H7 (cell line): ENCODE measurements around the gene DKKL1. TPM values are rescaled to one million over a fixed set of nuclear protein-coding genes. Genes with fewer than 3 reads are reported as not detected.

ENCODE experiments used
- DNase-seq: peaks from one replicate; pipeline ENCODE4 v3.0.0; 2012
- H3K27me3 ChIP-seq: 2 replicates; pipeline ENCODE4 v1.6.0; 2011; ENCODE audit warnings: mild to moderate bottlenecking, low read length; ENCODE audit not compliant: control insufficient read depth, insufficient read depth
- H3K36me3 ChIP-seq: replicated peaks from 2 replicates; pipeline ENCODE4 v1.5.1; 2011; ENCODE audit warnings: low read length; ENCODE audit not compliant: control insufficient read depth, insufficient read depth
- H3K4me3 ChIP-seq: 2 replicates; pipeline ENCODE4 v1.5.1; 2011; ENCODE audit warnings: low read depth, mild to moderate bottlenecking, control low read depth, low read length, moderate library complexity; ENCODE audit not compliant: insufficient read depth
- total RNA-seq: library from RNA; depleted of rRNA; stranded (reverse); fragments of >200 nt; shearing (Covaris generic); gene quantifications from 2 replicates; pipeline ENCODE4 v1.2.3, GENCODE V29; 2014

Gene DKKL1
- total RNA-seq, 1 experiment from 2014 or later = 4.3 TPM

DNA sequence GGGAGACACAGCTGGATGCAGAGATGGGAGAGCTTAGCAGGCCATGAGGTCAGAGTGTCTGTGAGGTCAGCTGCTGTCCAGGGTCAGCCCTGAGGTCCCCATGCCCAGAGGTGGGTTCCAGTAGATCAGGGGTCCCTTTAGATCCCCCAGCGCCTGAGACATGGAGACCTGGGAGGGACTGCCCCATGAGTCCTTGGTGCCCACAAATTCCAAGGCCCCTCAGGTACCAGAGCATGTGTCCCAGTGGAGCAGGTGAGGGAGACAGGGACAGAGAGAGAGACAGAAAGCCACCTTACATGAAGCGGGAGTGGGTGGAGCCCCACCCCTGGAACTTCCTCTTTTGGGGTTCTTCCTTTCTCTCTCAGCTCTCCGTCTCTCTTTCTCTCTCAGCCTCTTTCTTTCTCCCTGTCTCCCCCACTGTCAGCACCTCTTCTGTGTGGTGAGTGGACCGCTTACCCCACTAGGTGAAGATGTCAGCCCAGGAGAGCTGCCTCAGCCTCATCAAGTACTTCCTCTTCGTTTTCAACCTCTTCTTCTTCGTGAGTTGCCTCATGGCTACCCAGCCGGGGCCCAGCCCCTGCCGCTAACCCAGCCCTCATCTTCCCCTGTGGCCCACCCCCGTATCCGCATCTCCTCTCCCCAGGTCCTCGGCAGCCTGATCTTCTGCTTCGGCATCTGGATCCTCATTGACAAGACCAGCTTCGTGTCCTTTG, 28.4 kb upstream of the DKKL1 start, which contains the start of gene CD37:
Gene CD37 (plus strand): TSS at position 336 of the 713 bp plus-strand sequence. CDS start 135 bp downstream, at position 471.
- peaks cover 23% of the 10 kb centered on the region for H3K27me3 ChIP-seq
- DNase-seq = peak; percentile 41
- no peak within 1 kb of the TSS for H3K4me3 ChIP-seq
- no peaks in the 10 kb centered on the region for H3K36me3 ChIP-seq

DNA sequence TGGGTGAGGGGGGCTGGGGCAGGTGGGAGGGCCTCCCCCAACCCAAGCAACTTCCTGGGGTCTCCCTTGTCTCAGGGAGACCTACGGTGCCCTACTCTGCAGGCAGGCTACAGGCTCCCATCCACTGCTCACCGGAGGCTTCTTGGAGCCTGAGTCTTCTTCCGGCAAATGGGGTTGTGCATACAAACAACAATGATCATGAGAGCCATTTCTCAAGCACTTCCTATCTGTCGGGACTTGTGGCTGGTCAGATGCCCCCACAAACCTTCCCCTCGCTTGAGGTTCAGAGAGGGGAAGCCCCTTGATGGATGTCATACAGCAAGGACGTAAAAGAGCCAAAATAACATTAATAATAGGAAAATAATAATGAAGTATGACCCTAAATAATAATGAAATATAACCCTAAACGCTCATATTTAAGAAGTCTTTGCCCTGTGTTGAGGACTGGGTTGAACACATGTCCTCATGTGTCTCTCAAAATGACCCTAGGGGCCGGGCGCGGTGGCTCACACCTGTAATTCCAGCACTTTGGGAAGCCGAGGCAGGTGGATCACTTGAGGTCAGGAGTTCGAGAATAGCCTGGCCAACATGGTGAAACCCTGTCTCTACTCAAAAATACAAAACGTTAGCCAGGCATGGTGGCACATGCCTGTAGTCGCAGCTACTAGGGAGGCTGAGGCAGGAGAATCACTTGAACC, 27.7 kb upstream of the DKKL1 start:
- no peak for DNase-seq
- Histone ChIP-seq H3K4me3 (no peak overlapping the region), H3K27me3 (peaks cover 23% of the 10 kb centered on the region), H3K36me3 (peaks cover 2% of the 10 kb centered on the region)

DNA sequence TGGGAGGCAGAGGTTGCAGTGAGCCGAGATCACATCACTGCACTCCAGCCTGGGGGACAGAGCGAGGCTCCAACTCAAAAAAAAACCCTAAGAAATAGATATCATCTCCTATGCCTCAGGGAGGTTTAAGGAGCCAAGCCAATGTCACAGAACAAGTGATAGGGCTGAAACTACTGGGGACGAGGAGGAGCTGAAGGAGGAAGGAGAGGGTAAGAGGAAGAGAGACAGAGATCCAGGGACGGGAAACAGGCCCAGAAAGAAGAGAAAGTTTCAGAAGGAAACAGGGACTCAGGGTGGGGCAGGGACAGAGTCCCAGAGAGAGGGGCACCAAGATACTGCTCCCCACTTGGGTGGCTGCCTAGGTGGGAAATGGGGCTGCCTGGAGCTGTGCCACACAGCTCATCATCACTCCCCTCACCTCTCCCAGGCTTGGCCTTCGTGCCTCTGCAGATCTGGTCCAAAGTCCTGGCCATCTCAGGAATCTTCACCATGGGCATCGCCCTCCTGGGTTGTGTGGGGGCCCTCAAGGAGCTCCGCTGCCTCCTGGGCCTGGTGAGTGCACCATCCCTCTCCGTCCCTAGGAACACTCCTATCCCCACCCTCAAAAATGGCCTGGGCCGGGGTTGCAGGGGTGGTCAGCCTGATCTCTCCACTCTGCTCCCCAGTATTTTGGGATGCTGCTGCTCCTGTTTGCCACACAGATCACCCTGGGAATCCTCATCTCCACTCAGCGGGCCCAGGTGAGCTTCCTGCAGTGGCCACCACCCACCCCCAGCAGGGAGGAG, 27.0 kb upstream of the DKKL1 start:
- H3K27me3 ChIP-seq = peaks cover 23% of the 10 kb centered on the region
- H3K36me3 ChIP-seq = peaks cover 8% of the 10 kb centered on the region
- no peak overlapping the region for H3K4me3 ChIP-seq
- no peak for DNase-seq

DNA sequence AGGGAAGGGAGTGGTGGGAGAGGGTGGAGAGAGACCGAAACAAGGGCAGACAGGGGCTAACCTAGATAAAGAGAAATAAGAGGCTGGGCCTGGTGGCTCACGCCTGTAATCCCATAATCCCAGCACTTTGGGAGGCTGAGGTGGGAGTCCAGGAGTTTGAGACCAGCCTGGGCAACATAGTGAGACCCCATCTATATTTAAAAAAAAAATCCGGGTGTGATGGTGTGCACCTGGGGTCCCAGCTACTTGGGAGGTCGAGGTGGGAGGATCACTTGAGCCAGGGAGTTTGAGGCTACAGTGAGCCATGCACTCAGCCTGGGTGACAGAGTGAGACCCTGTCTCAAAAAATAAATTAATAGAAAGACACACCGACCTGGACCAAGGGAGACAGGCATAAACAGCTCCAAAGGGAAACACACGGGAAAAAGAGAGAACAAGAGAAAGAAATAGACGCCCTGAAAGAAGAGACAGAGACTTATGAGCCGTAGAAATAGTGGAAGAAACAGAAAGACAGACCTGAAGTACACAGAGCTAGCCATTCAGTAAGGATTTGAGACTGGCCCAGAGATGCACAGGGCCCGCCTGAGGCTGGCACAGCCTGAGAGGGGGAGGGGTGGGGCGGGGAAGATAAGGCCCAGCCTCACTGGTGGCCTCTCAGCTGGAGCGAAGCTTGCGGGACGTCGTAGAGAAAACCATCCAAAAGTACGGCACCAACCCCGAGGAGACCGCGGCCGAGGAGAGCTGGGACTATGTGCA, 26.2 kb upstream of the DKKL1 start:
- peaks cover 23% of the 10 kb centered on the region for H3K27me3 ChIP-seq
- H3K4me3 ChIP-seq = peak overlapping the region; percentile 34
- H3K36me3 ChIP-seq = peaks cover 12% of the 10 kb centered on the region
- DNase-seq = no peak

DNA sequence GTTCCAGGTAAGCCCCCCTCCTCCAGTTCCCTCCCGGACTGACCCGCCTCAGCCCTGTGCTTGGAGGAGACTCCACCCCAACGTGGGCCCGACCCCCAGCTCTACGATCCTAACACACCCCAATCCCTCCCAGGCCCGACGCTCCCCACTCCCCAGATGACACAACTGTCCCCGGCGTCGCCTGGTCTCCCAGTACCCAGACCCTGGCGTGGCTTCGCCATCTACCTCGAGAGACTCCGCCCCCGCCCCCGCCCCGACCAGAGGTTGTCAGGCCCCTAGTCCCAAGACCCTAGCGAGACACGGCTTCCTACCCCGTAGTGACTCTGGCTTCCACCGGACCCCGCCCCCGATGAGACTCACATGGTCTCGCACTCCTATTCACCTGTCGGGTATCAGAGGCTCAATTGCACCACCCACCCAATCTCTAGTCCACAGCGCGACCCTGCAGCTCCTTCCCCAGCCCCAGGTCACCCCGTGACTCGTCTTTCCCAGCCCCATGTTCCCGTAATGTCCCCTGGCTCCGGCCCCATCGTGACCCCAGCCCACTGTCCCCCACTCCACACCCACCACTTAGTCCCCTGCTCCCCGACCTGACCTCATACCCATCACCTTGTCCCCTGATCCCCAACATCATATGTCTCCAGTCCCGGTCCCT, 25.5 kb upstream of the DKKL1 start:
- DNase-seq = peak; percentile 89
- Histone ChIP-seq H3K4me3 (peak overlapping the region; percentile 34), H3K27me3 (peaks cover 23% of the 10 kb centered on the region), H3K36me3 (peaks cover 19% of the 10 kb centered on the region)

DNA sequence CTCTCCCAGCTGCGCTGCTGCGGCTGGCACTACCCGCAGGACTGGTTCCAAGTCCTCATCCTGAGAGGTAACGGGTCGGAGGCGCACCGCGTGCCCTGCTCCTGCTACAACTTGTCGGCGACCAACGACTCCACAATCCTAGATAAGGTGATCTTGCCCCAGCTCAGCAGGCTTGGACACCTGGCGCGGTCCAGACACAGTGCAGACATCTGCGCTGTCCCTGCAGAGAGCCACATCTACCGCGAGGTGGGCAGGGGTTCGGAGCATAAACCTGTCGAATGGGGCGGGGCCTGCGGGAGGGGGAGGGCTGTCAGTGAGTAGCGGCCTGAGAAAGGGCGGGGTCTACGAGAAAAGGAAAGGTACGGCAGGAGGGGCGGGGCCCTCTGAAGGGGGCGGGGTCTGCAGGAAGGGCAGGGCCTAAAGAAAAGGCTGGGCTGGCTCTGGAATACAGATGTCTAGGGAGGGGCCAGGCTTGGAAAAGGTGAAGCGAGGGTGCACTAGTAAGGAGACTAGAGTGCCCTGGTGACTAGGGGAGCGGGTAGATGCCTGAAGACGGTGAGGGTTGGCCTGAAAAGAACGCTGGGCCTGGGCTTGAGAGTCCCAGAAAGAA, 24.9 kb upstream of the DKKL1 start:
- Histone ChIP-seq H3K36me3 (peaks cover 20% of the 10 kb centered on the region), H3K27me3 (peaks cover 23% of the 10 kb centered on the region), H3K4me3 (peak overlapping the region; percentile 51)
- peak; percentile 99 for DNase-seq

DNA sequence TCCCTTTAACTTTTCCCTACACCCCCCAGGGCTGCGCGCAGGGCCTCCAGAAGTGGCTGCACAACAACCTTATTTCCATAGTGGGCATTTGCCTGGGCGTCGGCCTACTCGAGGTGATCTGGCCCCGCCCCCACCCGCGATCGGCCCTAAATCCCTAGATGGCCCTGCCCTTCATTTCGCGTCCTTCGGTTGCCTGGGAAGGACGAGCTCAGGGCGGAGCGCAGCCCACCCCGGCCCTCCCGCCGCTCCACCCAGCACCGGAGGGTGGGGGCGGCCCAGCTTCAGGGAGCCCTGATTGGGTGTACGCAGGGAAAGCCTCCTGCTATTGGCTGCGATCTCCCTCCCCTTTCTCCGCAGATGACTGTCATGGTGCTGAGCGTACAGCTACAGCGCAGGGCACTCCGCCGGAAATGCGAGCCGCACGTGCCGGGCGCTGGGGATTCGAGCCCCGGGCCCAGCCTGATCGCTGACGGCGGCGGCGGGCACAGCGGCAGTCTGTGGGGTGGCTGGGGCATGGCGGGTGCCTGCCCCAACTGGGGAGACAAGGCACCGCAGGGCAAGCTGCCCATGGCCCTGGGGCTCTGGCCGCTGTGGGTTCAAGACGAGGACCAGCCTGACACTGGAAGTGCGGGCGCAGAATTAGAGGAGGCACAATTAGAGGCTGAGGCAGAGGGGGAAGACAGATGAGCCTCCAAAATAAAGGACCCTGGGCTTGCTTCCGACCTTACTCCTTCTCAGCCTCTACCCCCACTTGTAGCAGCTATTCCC, 24.2 kb upstream of the DKKL1 start:
- peak; percentile 99 for DNase-seq
- Histone ChIP-seq H3K4me3 (peak overlapping the region; percentile 51), H3K36me3 (peaks cover 24% of the 10 kb centered on the region), H3K27me3 (peaks cover 23% of the 10 kb centered on the region)

DNA sequence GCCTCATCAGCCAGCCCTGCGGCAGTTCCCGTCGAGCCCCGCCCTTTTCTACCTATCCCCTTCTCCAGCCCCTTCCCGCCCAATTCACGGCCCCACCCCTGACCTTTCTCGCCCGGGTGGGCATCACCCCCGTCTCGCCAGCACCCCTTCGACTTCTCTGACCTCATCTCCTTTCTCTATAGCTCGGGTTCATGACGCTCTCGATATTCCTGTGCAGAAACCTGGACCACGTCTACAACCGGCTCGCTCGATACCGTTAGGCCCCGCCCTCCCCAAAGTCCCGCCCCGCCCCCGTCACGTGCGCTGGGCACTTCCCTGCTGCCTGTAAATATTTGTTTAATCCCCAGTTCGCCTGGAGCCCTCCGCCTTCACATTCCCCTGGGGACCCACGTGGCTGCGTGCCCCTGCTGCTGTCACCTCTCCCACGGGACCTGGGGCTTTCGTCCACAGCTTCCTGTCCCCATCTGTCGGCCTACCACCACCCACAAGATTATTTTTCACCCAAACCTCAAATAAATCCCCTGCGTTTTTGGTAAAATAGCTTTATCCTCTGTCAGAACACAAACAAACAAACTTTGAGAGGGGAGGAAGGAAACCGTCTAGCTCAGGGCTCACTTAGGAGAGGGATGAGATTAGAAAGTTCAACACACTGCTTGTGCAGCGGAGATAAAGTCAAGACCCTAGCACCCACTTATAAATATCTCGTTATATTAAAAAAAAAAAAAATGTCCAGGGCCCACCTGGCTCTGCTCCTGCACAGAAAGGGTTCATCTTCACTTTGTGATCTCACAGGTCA, 23.4 kb upstream of the DKKL1 start:
- Histone ChIP-seq H3K27me3 (peaks cover 23% of the 10 kb centered on the region), H3K36me3 (peaks cover 32% of the 10 kb centered on the region), H3K4me3 (peak overlapping the region; percentile 33)
- DNase-seq = peak; percentile 89

DNA sequence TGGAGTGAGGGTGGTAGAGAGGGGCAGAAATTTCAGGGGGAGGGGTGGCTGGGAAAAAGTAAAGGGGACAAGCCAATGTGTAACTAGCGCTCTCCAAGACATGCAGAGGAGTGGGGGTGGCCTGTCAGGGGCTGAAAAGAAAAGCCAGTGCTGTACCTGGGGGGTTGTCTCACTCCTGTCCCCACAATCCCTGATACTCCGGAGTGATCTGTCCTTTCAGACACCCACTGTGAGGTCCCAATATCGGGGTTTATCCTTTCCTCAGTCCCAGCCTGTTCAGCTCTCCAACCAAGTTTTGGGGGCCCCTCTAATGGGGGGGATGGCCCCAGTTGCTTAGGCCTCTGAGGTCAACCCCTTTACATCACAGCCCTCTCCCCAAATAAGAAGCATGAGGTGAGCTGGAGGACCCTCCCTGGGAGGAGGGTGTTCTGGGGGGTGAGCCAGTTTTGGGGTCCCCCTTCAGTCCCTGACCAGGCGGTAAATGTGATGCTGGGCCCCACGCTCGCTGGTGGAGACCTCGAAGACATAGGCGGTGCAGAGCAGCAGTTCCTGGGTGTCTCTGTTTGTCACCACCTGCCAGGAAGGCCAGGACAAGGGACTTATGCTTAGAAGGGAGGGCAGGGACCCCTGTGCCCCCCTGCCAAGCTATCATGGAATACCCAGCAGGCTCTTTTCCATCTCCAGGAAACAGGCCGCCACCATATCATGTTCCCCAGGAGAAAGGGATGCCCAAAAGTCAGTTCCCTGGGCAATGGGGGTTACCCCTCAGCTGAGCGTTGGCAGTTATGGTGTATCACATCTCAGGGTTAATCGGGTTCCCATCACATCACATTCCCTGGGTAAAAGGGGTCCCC, 22.6 kb upstream of the DKKL1 start:
- Histone ChIP-seq H3K27me3 (peaks cover 23% of the 10 kb centered on the region), H3K36me3 (peaks cover 34% of the 10 kb centered on the region)
- no peak for DNase-seq

DNA sequence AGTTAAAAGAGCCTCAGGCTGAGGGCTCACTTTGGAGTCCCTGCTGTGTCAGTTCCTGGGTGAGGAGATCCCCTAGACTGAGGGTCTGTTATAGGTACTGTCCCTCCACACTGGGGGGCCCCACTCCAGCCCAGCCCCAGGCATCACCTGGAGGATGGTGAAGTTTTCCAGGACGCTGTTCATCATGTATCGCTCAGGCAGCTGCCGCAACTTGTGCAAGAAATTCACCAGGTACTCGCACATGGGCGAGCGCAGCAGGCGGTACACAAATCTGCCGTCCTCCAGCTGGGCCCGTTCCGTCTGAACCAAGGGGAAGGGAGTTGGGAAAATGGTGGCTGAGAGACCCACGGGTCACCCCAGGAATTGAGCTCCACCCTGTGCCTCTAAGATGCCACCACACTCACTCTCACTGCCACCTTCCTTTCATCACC, 21.4 kb upstream of the DKKL1 start:
- DNase-seq = no peak
- Histone ChIP-seq H3K4me3 (no peak overlapping the region), H3K27me3 (peaks cover 13% of the 10 kb centered on the region), H3K36me3 (peaks cover 42% of the 10 kb centered on the region)

More for the DNA sequence above, 22.6 kb upstream of the DKKL1 start:
- H3K4me3 ChIP-seq = no peak overlapping the region

DNA sequence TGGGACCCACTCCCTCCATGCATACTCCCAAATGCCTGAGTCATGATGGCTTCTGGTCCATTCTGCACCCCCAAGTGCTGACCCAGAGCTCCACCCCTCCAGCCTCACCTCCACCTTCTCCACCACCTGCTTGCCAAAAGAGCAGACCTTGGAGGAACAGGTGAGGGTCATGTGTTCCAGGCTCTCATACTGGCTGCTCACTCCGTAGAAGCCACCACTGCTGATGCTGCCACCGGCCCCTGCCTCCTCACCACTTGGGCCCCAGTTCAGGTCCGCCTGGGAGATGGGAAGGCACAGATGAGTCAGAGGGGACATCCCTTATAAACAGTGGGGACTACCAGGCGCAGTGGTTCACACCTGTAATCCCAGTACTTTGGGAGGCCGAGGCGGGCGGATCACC, 20.6 kb upstream of the DKKL1 start:
- no peak for DNase-seq
- Histone ChIP-seq H3K27me3 (peaks cover 5% of the 10 kb centered on the region), H3K4me3 (no peak overlapping the region), H3K36me3 (peaks cover 47% of the 10 kb centered on the region)
